ENCODE data around the gene PCDH18. TPM values are rescaled to one million over a fixed set of nuclear protein-coding genes. Genes with fewer than 3 reads are reported as not detected.
A peak's percentile ranks its signal among the peaks of the same experiment; 100 is the strongest.

PCDH18 gene
- total and polyA plus RNA-seq, 2 of the 4 experiments (the other 2 are of a cell fraction): 41.3 to 119 TPM

DNA sequence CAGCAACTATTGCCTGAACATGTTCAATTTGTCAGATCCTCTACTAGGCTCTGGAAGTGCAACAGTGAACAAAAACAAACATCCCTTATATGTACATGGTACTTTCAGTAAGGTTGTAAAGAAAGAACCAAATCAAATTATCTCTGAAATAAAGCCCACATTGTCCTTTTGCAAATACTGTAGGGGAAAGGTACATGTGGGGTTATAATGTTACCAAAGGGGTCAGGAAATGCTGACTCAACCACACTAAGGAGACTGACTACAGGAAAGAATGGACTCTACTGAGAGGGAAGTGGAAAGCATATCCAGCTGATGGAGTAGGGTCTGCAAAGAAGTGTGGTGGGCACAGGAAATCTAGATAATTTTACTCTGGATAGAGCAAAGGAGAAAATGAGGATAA lies 61.5 kb downstream of the PCDH18 start:
- Histone ChIP-seq H2BK15ac (ENCODE audit: low read depth, low read length) (no peak overlapping the region), H2AK5ac (ENCODE audit: low read depth, low read length) (no peak overlapping the region), H3K4ac (ENCODE audit: low read depth, low read length) (no peak overlapping the region), H3K36me3 (ENCODE audit: control insufficient read depth, insufficient read depth, low read length) (no peaks in the 10 kb centered on the region), H3K23ac (ENCODE audit: low read depth, low read length) (no peak overlapping the region), H3K27me3 (ENCODE audit: control insufficient read depth, insufficient read depth, low read length) (no peaks in the 10 kb centered on the region), H3K14ac (replicated peaks; ENCODE audit: low read depth, low read length) (0 out of 2 replicates have a peak overlapping the region, but pooled peaks have one; percentile 31), H4K8ac (ENCODE audit: low read depth in 2 of 2, low read length in 2 of 2) (no peak overlapping the region), H4K20me1 (ENCODE audit: insufficient read depth, low read length) (no peaks in the 10 kb centered on the region), H2BK5ac (ENCODE audit: low read depth, low read length, poor library complexity, severe bottlenecking) (no peak overlapping the region), H4K5ac (ENCODE audit: low read depth, low read length) (no peak overlapping the region), H2BK120ac (ENCODE audit: low read depth, low read length) (no peak overlapping the region), H3K4me3 (ENCODE audit: insufficient read depth, low read depth, low read length) (no peak overlapping the region), H2AK9ac (replicated peaks; ENCODE audit: low read depth, low read length, poor library complexity) (no peak overlapping the region), H2AFZ (replicated peaks; ENCODE audit: low read length, poor library complexity) (no peak overlapping the region), H3K79me1 (ENCODE audit: low read depth in 1 of 2, low read length in 2 of 2) (no peaks in the 10 kb centered on the region), H4K91ac (ENCODE audit: insufficient read depth, low read depth, low read length) (no peak overlapping the region), H3K9me3 (ENCODE audit: control insufficient read depth, insufficient read depth, low read length) (no peaks in the 10 kb centered on the region), H3K4me1 (ENCODE audit: control insufficient read depth, insufficient read depth, low read length) (no peaks in the 10 kb centered on the region), H3K56ac (ENCODE audit: extremely low read depth, insufficient read depth, low read length) (no peak overlapping the region), H3K9me1 (ENCODE audit: insufficient read depth, low read length) (no peaks in the 10 kb centered on the region), H3K18ac (ENCODE audit: low read depth, low read length) (no peak overlapping the region; the same call in 1 of the 2 replicates), H3K27ac (ENCODE audit: insufficient read depth, low read length) (no peak overlapping the region), H3K9ac (ENCODE audit: low read depth, low read length) (no peak overlapping the region), H3K4me2 (ENCODE audit: low read depth, low read length) (no peak overlapping the region), H2BK20ac (ENCODE audit: low read depth, low read length) (no peak overlapping the region; the same call in 1 of the 2 replicates)
- TF ChIP-seq, protein P1, sequence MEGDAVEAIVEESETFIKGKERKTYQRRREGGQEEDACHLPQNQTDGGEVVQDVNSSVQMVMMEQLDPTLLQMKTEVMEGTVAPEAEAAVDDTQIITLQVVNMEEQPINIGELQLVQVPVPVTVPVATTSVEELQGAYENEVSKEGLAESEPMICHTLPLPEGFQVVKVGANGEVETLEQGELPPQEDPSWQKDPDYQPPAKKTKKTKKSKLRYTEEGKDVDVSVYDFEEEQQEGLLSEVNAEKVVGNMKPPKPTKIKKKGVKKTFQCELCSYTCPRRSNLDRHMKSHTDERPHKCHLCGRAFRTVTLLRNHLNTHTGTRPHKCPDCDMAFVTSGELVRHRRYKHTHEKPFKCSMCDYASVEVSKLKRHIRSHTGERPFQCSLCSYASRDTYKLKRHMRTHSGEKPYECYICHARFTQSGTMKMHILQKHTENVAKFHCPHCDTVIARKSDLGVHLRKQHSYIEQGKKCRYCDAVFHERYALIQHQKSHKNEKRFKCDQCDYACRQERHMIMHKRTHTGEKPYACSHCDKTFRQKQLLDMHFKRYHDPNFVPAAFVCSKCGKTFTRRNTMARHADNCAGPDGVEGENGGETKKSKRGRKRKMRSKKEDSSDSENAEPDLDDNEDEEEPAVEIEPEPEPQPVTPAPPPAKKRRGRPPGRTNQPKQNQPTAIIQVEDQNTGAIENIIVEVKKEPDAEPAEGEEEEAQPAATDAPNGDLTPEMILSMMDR (conservative IDR thresholded peaks at IDR 0.05; ENCODE audit: low read depth, low read length): no peak
- TF ChIP-seq MAFK (IDR thresholded peaks at IDR 0.05; ENCODE audit: low read depth, low read length): peak; percentile 23; the same call in 1 of the 2 replicates
- DNase-seq (no peak), ATAC-seq (ENCODE audit: low read depth) (no peak)
- ChIA-PET POLR2A (ENCODE audit: unreplicated experiment) (no interaction called here), CTCF (interaction anchor here (0.7 kb wide), 1 partner anchor 15 kb away, joined by 3 read pairs; no protein-coding TSS in a partner anchor)
- no TSS peak for BruUV-seq (replicated peaks)
- intact Hi-C loops (cut with micrococcal nuclease): no loop called here
- dilution Hi-C loops (cut with HindIII; ENCODE audit: low sequenced_read_pairs, unreplicated experiment): no loop called here
- in situ Hi-C loops (cut with MboI; ENCODE audit: low sequenced_read_pairs): no loop called here
